Ramos (cell line): ENCODE data around the gene EHMT1.

Experiments
- in situ Hi-C: fragments of 300-500 bp; cut with MboI; formaldehyde crosslinking; loops from one replicate; pipeline ENCODE4 v1.14.3; 2022; ENCODE audit warnings: low sequenced_read_pairs; ENCODE audit not compliant: unreplicated experiment

EHMT1 gene

GRCh38 chr9:137813167-137813566 is 194.4 kb downstream of the EHMT1 start:
- in situ Hi-C loops = no loop called here

GRCh38 chr9:137813651-137814415 is 195.0 kb downstream of the EHMT1 start:
- in situ Hi-C loops = no loop called here

GRCh38 chr9:137814436-137814835 is 195.6 kb downstream of the EHMT1 start:
- in situ Hi-C loops = no loop called here

- in situ Hi-C loops = no loop called here
Measured at GRCh38 chr9:137814841-137815240, 196.0 kb downstream of the EHMT1 start.

GRCh38 chr9:137815256-137816255 is 196.8 kb downstream of the EHMT1 start:
- in situ Hi-C loops = no loop called here

GRCh38 chr9:137816531-137817235 is 197.9 kb downstream of the EHMT1 start:
- in situ Hi-C loops = no loop called here

- in situ Hi-C loops = no loop called here
Measured at GRCh38 chr9:137817236-137818200, 198.7 kb downstream of the EHMT1 start.

- in situ Hi-C loops = no loop called here
Measured at GRCh38 chr9:137818286-137818685, 199.5 kb downstream of the EHMT1 start.

GRCh38 chr9:137820161-137820855 is 201.5 kb downstream of the EHMT1 start:
- in situ Hi-C loops = no loop called here

- in situ Hi-C loops = no loop called here
Measured at GRCh38 chr9:137823986-137824771, 205.4 kb downstream of the EHMT1 start.

GRCh38 chr9:137825324-137825989 is 206.7 kb downstream of the EHMT1 start:
- in situ Hi-C loops = no loop called here

GRCh38 chr9:137827908-137828526 is 209.2 kb downstream of the EHMT1 start:
- in situ Hi-C loops = no loop called here

GRCh38 chr9:137828527-137829259 is 209.9 kb downstream of the EHMT1 start:
- in situ Hi-C loops = no loop called here

- in situ Hi-C loops = no loop called here
Measured at GRCh38 chr9:137829260-137829996, 210.6 kb downstream of the EHMT1 start.

GRCh38 chr9:137832191-137832700 is 213.4 kb downstream of the EHMT1 start:
- in situ Hi-C loops = no loop called here
